DOHH2 (cell line): ENCODE results near the gene BRAP.

Experiments used
- CTCF ChIP-seq: fragments of 200-600 bp; sonication (generic); IDR thresholded peaks from one replicate; pipeline ENCODE4 v1.5.1; 2014; ENCODE audit warnings: antibody characterized with exemption, mild to moderate bottlenecking, low read depth, low read length; ENCODE audit not compliant: poor library complexity, severe bottlenecking
- EZH2phosphoT487 ChIP-seq: fragments of 200-600 bp; sonication (generic); IDR thresholded peaks from 2 replicates; pipeline ENCODE4 v1.6.1; 2017; ENCODE audit warnings: borderline replicate concordance, mild to moderate bottlenecking, antibody characterized with exemption, low read length, moderate library complexity, mixed read lengths

- TF ChIP-seq CTCF (no peak), EZH2phosphoT487 (no peak)
Observed at GRCh38 chr12:111638556-111638955, 47.2 kb downstream of the BRAP start.
